Measurements from ENCODE around the gene FAM124A. TPM values are rescaled to one million over a fixed set of nuclear protein-coding genes. Genes with fewer than 3 reads are reported as not detected.

FAM124A gene
- total and polyA plus RNA-seq, 2 donors: 1.9 to 5.9 TPM

DNA sequence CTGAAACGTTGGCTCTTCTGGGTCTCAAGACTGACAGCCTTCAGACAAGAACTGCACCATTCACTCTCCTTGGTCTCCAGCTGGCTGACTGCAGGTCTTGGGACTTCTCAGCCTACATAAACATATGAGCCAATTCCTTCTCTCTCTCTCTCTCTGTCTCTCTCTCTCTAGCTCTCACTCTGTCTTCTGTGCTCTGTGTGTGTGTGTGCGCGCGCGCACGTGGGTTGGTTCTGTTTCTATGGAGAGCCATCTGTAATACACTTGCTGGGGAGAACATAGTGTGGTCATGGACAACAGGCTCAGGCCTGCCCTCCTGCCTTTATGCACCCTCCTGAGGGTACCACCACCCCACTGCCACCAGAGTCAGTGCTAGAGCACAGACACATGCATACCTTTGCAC lies 103.6 kb downstream of the FAM124A start:
- WGBS: 91% methylated on average over 6 of the region's 6 CpGs
- no peaks in the 10 kb centered on the region for H3K36me3 ChIP-seq (ENCODE audit: insufficient read depth)
- DNase-seq (ENCODE audit: extremely low spot score): no peak
- H3K4me3 ChIP-seq (ENCODE audit: low read depth, low read length): no peak overlapping the region
- no peak overlapping the region for H3K27ac ChIP-seq (ENCODE audit: low read depth)
- no peaks in the 10 kb centered on the region for H3K4me1 ChIP-seq (ENCODE audit: insufficient read depth)

- Histone ChIP-seq H3K36me3 (ENCODE audit: insufficient read depth) (no peaks in the 10 kb centered on the region), H3K4me1 (ENCODE audit: insufficient read depth) (no peaks in the 10 kb centered on the region), H3K27ac (ENCODE audit: low read depth) (no peak overlapping the region), H3K4me3 (ENCODE audit: low read depth, low read length) (no peak overlapping the region)
- DNase-seq (ENCODE audit: extremely low spot score): no peak
- WGBS: 76% methylated on average over 2 of the region's 2 CpGs
These were observed 104.6 kb downstream of the FAM124A start for GRCh38 chr13:51326777-51327176.

GRCh38 chr13:51327961-51328360 lies 105.8 kb downstream of the FAM124A start:
- no peak overlapping the region for H3K27ac ChIP-seq (ENCODE audit: low read depth)
- WGBS: 96% methylated on average over 2 of the region's 2 CpGs
- no peaks in the 10 kb centered on the region for H3K36me3 ChIP-seq (ENCODE audit: insufficient read depth)
- no peak for DNase-seq (ENCODE audit: extremely low spot score)
- no peak overlapping the region for H3K4me3 ChIP-seq (ENCODE audit: low read depth, low read length)
- H3K4me1 ChIP-seq (ENCODE audit: insufficient read depth): no peaks in the 10 kb centered on the region

DNA sequence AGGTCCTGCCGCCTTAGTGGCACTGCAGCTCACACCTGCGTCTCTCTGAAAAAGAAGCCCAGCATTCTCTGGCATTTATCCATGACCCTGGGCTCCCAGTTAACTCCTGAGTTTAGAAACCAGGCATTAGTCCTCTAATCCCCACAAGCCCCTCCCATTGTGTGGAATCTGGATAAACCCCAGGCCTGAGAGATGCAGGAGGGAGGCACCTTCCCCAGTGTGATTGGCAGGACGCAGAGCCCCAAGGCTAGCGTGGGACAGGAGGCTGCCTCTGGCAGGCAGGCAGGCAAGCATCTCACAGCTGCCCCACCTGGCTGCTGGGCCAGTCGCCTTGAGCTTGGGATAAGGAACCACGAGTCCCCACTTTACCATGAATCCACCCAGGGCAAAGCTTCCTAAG lies 106.3 kb downstream of the FAM124A start:
- WGBS: 51% methylated on average over 6 of the region's 6 CpGs
- H3K4me1 ChIP-seq (ENCODE audit: insufficient read depth): no peaks in the 10 kb centered on the region
- no peak overlapping the region for H3K27ac ChIP-seq (ENCODE audit: low read depth)
- no peak for DNase-seq (ENCODE audit: extremely low spot score)
- H3K36me3 ChIP-seq (ENCODE audit: insufficient read depth): no peaks in the 10 kb centered on the region
- H3K4me3 ChIP-seq (ENCODE audit: low read depth, low read length): no peak overlapping the region

- Histone ChIP-seq H3K4me1 (ENCODE audit: insufficient read depth) (no peaks in the 10 kb centered on the region), H3K4me3 (ENCODE audit: low read depth, low read length) (no peak overlapping the region), H3K36me3 (ENCODE audit: insufficient read depth) (no peaks in the 10 kb centered on the region), H3K27ac (ENCODE audit: low read depth) (no peak overlapping the region)
- no peak for DNase-seq (ENCODE audit: extremely low spot score)
- 91% methylated on average over 3 of the region's 3 CpGs for WGBS
These were observed 107.4 kb downstream of the FAM124A start for GRCh38 chr13:51329606-51330005.

DNA sequence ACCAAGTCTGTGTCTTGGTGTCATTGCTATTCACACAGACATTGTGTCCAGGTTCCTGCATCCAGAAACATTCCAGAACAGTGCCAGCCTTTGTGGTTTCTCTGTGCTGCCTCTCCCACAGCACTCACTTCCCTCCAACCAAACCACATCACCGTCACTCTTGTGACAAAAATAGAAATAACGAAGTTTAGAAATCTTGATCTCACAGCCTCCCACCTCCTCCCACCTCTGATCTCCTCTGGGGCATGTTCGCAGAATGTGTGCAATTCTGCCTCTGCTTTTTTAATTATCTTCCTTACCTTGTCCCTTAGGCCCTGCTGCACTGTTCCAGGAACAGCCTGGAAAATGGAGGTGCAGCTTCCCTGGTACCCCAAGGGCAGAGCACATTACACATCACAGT lies 108.6 kb downstream of the FAM124A start:
- DNase-seq (ENCODE audit: extremely low spot score): no peak
- no peak overlapping the region for H3K4me3 ChIP-seq (ENCODE audit: low read depth, low read length)
- no peaks in the 10 kb centered on the region for H3K4me1 ChIP-seq (ENCODE audit: insufficient read depth)
- H3K36me3 ChIP-seq (ENCODE audit: insufficient read depth): no peaks in the 10 kb centered on the region
- 62% methylated on average over 3 of the region's 3 CpGs for WGBS
- no peak overlapping the region for H3K27ac ChIP-seq (ENCODE audit: low read depth)

- Histone ChIP-seq H3K36me3 (ENCODE audit: insufficient read depth) (no peaks in the 10 kb centered on the region), H3K4me1 (ENCODE audit: insufficient read depth) (no peaks in the 10 kb centered on the region), H3K27ac (ENCODE audit: low read depth) (no peak overlapping the region), H3K4me3 (ENCODE audit: low read depth, low read length) (no peak overlapping the region)
- WGBS: 75% methylated on average over 6 of the region's 6 CpGs
- no peak for DNase-seq (ENCODE audit: extremely low spot score)
These were observed 109.2 kb downstream of the FAM124A start for GRCh38 chr13:51331354-51331861.

DNA sequence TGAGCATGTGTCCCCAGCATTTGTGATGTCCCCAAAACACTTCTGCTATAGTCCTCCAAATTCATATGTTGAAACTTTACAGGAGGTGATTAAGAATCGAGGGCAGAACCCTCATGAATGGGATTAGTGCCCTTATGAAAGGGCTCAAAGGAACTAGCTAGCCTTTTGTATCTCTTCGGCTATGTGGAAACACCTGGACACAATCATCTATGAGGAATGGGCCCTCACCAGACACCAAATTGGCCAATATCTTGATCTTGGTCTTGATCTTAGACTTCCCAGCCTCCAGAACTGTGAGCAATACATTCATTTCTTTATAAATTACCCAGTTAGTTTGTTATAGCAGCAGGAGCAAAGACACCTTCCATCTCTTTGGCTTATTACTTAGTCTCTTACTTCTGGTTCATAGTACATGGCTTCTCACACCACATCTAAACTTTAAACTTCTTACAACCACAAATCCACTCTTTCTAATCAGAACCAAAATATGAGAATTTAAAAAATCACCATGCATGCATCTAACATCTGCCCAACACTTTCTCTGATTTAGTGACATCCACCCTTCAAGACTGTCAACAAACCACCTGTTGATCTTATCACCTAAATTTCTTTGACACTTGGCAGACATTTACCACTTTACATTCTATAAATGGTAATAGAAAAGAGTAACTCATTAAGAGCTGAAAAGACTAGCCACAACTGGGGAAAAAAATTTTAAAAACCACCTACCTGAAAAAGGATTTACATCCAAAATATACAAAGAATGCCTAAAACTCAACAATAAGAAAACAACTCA lies 110.6 kb downstream of the FAM124A start:
- Histone ChIP-seq H3K4me1 (ENCODE audit: insufficient read depth) (no peaks in the 10 kb centered on the region), H3K4me3 (ENCODE audit: low read depth, low read length) (no peak overlapping the region), H3K36me3 (ENCODE audit: insufficient read depth) (no peaks in the 10 kb centered on the region), H3K27ac (ENCODE audit: low read depth) (no peak overlapping the region)
- WGBS: 88% methylated on average over 2 of the region's 2 CpGs
- DNase-seq (ENCODE audit: extremely low spot score): no peak

- DNase-seq (ENCODE audit: extremely low spot score): no peak
- Histone ChIP-seq H3K4me1 (ENCODE audit: insufficient read depth) (no peaks in the 10 kb centered on the region), H3K36me3 (ENCODE audit: insufficient read depth) (no peaks in the 10 kb centered on the region), H3K4me3 (ENCODE audit: low read depth, low read length) (no peak overlapping the region), H3K27ac (ENCODE audit: low read depth) (no peak overlapping the region)
These were observed 111.2 kb downstream of the FAM124A start for GRCh38 chr13:51333421-51333820.

- H3K27ac ChIP-seq (ENCODE audit: low read depth): no peak overlapping the region
- no peaks in the 10 kb centered on the region for H3K36me3 ChIP-seq (ENCODE audit: insufficient read depth)
- H3K4me1 ChIP-seq (ENCODE audit: insufficient read depth): no peaks in the 10 kb centered on the region
- no peak for DNase-seq (ENCODE audit: extremely low spot score)
- no peak overlapping the region for H3K4me3 ChIP-seq (ENCODE audit: low read depth, low read length)
These were observed 111.6 kb downstream of the FAM124A start for GRCh38 chr13:51333826-51334225.

Small RNA genes lying within 50 kb of the gene (small RNA-seq; reads per million reads assigned to genes)
- gene PRELID3BP2: not detected

Other genes with a start within 250 kb of the FAM124A start
- not detected for gene C13orf42, start 111.1 kb upstream of the FAM124A start, total RNA-seq
- gene C13orf42, start 111.1 kb upstream of the FAM124A start, polyA plus RNA-seq: not detected
- 0.16 TPM for gene SERPINE3, start 117.3 kb downstream of the FAM124A start, total RNA-seq
- not detected for gene SERPINE3, start 117.3 kb downstream of the FAM124A start, polyA plus RNA-seq
- gene INTS6, start 230.6 kb downstream of the FAM124A start, total RNA-seq: 74.8 TPM
- 14.0 TPM for gene INTS6, start 230.6 kb downstream of the FAM124A start, polyA plus RNA-seq

Data from urinary bladder (tissue), 4 donors.